HK-2 (cell line): ENCODE results near the gene LKAAEAR1.

Experiments used
- DNase-seq: peaks from one replicate; pipeline ENCODE4 v3.0.0-alpha.2; 2018; ENCODE audit not compliant: unreplicated experiment

Gene LKAAEAR1

DNA sequence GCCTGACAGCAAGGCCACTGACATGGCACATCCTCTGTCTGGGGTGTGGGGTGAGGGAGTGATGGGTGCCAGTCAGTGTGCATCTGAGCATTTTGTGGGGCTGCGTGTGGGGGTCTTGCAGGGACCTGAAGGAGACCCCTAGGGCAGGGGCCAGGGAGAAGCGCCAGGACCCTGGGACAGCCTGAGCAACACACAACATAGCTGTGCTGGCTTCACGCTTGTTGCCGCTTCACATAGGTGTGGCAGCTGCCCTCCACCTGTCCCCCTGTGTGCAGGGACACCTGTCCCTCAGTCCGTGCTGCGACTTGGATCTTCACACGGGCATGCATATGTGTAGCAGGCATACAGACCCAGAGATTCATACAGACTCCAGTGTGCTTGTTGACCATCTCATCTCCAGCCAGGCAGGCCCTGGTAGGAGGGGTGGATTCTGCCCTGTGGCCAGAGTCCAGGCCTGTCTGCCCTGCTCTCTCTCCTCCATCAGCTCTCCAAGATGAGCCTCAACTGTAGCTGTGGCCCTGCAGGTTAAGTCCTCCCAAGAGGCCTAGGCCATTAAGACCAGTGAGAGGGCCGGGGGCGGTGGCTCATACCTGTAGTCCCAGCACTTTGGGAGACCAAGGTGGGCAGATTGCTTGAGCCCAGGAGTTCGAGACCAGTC, 26.3 kb upstream of the LKAAEAR1 start:
- no peak for DNase-seq

GRCh38 chr20:64109831-64110391, 25.7 kb upstream of the LKAAEAR1 start:
- no peak for DNase-seq

- no peak for DNase-seq
Measured at GRCh38 chr20:64108731-64109681, 24.8 kb upstream of the LKAAEAR1 start.

DNA sequence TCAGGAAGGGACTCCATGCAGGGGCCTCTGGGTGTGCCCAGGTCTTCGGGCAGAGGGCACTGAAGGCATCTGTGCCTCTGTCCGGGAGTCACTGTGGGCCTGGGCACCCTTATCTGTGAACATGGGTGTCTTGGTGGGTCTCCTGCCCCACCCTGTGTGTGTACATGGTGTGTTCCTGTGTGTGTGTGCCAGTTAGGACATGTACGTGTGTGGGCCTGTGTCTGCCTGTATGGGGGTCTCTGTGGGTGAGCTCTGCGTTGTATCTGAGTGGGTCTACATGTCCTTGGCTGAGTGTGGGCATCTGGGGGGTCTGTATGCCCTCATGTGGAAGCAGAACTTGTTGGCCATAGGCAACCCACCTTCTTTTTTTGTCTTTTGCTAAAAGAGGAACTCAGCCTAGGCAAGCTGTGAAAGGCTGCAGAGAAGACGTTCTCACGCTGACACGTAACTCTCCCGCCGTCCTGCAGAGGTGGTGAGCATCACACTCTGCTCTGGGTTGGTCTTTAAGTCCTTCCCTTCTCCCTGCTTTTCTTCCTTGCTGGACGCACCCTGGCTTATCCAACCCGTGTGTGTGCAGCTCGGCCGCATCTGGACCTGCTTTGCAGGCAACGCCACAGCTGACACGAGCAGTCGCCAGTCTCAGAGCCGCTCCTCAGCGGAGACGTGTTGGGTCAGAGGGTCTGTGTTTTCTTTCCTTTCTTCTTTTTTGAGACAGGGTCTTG, 23.7 kb upstream of the LKAAEAR1 start:
- peak; percentile 0 for DNase-seq

DNA sequence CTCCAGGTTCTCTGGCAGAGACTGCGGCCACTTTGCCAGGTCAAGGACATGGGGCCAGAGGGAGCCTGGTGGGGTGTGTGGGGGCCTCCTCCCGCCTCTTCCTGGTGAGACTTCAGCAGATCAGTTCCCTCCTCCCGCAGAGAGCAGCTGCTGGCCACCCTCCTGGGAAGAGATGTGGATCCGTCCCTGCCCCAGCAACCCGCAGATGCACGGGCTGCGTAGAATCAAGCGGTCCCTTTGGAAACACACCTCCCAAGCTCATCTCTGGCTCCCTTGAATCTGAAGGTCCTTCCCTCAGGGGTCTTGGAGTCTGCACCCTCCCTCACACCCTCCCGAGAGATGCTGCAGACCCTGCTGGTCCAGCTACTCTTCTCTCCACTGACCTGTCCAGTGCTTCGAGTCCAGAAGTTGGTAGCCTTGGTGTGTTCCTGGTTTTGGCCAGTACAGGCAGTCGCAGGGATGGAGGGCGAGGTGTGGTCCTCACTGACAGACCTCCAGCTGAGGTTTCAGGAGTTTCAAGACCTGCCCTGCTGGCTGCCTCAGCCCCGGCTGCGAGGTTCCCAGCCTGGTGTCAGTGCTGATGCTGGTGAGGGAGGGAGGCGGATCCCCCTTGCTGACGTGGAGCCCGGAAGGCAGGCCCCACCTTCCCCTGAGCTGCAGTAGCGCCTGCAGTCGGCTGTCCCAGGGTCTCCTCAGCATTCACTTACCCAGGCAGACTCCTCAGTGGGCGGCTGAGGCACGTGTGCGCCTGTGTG, 23.0 kb upstream of the LKAAEAR1 start, which contains the start of gene NPBWR2:
NPBWR2 (minus strand) TSS at position 585 of the 755 bp plus-strand sequence. CDS start 734 bp downstream, outside the sequence.
- DNase-seq, result peak; percentile 0

- no peak for DNase-seq
Measured at GRCh38 chr20:64106435-64106961, 22.3 kb upstream of the LKAAEAR1 start.

DNA sequence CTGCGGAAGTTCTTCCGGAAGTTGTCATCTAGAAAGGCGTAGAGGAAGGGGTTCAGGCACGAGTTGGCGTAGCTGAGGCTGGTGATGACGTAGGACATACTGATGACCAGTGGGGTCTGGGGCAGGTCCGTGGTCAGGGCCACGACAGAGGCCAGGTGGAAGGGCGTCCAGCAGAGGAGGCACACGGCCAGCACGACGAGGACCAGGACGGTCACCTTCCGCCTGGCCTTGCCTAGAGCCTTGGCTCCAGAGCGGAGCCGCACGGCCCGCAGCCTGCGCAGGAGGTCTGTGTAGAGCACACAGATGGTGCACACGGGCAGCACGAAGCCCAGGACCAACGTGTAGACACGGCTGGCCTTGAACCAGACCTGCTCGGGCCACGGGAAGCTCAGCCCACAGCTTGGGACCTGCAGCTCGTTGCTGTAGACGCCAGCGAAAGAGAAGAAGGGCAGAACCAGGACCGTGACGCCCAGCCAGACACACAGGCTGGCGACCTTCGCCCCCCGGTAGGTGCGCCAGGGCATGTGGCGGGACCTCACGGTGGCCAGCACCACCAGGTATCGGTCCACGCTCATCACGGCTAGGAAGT, 21.7 kb upstream of the LKAAEAR1 start:
- peak; percentile 0 for DNase-seq

GRCh38 chr20:64104667-64105451, 20.7 kb upstream of the LKAAEAR1 start:
- DNase-seq, result peak; percentile 0

DNA sequence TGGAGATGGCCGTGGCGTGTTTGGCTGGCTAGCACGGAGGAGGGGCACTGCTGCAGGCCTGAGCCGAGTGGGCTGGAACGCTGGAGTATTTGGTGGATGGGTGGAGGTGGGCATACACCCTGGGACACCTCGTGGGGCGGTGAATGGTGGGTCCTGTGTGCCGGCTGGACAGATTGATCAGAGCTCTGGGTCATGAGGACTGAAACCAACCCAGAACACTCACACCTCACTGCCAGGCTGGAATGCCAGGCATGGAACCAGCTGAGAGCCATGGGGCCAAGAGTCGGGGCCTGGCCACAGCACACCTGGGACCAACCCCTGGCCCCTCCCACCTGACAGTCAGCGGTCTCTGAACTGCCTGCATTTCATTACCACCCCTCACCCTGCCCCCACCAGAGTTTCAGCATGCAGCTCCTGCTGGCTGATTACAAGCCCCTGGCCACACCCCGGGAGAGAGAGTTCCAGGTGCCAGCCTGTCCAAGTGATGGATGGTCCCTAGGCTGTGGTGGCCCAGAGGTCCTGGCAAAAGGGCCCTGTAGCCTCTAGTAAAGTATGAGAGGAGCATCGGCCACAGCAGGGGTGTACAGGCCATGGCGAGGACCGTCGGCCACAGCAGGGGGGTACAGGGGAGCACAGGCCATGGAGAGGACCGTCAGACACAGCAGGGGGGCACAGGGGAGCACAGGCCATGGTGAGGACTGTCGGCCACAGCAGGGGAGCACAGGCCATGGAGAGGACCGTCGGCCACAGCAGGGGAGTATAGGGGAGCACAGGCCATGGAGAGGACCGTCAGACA, 19.9 kb upstream of the LKAAEAR1 start:
- peak; percentile 1 for DNase-seq

GRCh38 chr20:64102647-64103354, 18.6 kb upstream of the LKAAEAR1 start:
- DNase-seq, result no peak

- peak; percentile 74 for DNase-seq
Measured at GRCh38 chr20:64101731-64102621, 17.8 kb upstream of the LKAAEAR1 start.

GRCh38 chr20:64100946-64101688, 16.9 kb upstream of the LKAAEAR1 start:
- DNase-seq, result no peak

GRCh38 chr20:64100566-64100888, 16.3 kb upstream of the LKAAEAR1 start:
- no peak for DNase-seq

DNA sequence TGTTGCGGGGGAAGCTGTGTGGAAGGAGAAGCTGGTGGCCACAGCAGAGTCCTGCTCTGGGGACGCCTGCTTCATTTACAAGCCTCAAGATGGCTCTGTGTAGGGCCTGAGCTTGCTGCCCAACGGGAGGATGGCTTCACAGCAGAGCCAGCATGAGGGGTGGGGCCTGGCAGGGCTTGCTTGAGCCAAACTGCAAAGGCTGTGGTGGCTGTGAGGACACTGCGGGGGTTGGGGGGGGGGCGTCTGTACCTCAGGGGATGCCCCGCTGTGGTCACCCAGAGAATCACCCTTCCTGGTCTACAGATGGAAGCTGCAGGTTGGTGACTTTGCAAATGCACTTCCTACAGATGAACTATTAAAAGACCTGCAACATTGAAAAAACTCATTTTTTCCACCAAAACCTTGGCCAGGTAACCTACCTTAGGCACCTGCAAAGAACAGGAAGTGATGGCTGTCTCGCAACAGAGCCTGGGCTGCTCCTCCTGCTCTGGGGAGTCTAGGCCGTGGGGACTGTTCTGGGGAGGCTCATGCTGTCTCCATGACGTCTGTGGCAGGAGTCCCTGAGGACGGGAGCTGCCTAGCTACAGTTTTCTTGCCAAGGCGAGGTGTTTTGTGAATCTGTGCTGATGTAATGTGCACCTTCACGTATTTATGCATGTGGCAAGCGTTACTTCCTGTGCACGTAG, 15.8 kb upstream of the LKAAEAR1 start:
- no peak for DNase-seq

- DNase-seq, result no peak
Measured at GRCh38 chr20:64099086-64099786, 15.0 kb upstream of the LKAAEAR1 start.
